GM18519 (cell line): Measurements from ENCODE around the gene GBX1.

Source experiments
- ATAC-seq: cut with Tn5 transposase; IDR thresholded peaks from one replicate; pipeline ENCODE4 v1.9.1; 2021; ENCODE audit warnings: mild to moderate bottlenecking, moderate library complexity; ENCODE audit not compliant: unreplicated experiment, low FRiP score

Gene GBX1

DNA sequence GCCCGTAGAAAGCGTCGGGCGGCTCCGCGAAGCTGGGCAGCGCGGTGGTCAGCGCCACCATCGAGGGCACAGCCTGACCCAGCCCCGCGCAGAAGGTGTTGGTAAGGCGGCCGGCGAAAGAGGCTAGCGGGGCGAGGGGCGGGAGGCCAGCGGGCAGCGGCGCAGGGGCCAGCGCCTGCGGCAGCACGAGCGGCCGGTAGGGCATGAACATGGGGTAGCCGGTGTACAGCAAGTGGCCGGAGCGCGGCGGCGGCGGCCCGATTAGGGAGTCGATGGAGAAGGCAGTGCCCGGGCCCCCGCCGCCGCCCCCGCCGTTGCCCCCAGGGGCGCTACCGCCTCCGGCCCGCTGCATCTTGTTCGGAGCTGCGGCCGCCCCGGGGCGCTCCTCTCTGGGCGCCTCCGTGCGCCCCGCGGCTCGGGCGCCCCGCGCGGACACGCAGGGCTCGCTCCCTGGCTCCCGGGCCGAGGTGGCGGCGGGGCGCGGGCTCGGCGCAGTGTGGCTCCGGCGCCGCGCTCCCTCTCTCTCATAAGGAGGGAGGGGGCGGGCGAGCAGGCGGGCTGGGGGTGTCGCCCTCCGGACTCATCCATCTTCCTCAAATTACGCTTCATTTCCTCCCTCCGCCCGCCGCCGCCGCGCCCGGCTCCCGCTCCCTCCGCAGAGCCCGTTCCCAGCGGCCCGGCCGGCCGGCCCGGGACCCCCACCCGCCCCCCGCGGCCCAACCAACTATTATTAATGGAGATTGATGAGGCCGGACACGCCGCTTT, at the start of gene GBX1:
TSS of gene GBX1 (minus strand) at position 498 of the 765 bp plus-strand sequence. CDS start at position 352, 146 bp downstream.
- ATAC-seq, result no peak

DNA sequence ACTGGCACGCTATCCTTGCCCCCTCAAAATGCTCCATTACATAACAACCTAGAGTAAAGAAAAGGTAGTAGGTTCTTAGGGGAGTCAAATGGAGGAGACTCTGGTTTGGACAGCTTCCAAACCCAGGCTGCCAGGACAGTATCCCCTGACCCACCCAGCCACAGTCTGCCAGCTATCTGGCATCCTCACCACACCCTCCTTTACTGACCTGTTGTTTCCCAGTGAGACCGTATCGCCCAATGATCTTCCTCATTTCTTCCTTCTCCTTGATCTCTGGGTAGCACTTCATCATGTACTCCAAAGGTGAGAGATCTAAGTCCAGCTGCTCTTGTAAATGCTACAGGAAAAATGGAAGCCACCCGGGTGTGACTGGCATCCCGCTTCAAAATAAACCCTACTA, 47.9 kb upstream of the GBX1 start:
- no peak for ATAC-seq

DNA sequence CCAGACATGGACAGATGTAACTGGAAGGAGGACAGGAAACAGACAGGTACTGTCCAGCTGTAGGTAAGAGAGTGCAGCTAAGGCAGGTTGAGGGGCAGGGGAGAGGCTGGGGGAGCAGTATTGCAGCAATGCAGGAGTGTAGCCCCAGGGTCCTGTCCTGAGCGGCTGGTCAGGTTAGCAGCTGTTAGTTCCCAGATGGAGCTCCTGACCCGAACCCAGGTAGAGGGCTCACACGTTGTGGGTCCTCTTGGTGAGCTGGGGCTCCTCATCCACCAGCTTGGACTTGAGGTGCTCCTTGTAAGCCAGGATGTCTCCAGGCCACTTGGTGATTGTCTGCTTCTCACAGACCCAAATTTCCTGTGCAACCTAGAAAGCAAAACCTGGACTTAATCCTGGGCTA, 46.3 kb upstream of the GBX1 start:
- ATAC-seq, result no peak

GRCh38 chr7:151212626-151213025, 45.1 kb upstream of the GBX1 start:
- ATAC-seq, result no peak

DNA sequence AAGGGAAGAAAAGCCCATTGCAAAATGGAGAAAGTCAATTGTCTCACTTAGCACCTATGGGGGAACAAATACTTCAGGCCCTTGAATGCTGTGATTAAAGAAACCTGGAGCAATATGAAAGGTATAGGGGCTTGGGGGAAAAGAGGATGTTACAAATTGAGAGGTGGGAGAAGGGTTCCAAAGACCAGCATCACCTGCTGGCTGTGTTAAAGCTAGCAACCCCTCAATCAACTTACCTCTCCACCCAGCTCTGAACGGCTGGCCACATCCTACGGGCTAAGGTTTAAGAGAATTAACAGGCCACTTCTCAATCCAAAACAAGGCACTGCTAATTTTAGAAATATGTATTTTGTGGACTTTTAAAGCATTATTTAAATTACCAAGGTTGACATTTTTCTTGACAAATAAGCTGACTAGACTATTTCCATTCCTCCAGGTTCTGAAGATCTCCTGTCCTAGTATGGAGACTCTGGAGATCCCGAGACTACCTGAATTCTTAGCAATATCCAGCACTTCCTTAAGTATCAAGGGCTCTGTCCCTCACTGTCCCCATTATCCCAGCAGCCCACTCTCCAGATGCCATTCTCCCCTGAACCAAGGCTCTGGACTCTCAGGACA, 43.8 kb upstream of the GBX1 start:
- ATAC-seq, result no peak

- no peak for ATAC-seq
Observed at GRCh38 chr7:151210087-151210854, 42.8 kb upstream of the GBX1 start, which contains the start of gene H2BK1. TSS of gene H2BK1 (minus strand) at chr7:151210488. CDS start at chr7:151210318, 170 bp downstream.

DNA sequence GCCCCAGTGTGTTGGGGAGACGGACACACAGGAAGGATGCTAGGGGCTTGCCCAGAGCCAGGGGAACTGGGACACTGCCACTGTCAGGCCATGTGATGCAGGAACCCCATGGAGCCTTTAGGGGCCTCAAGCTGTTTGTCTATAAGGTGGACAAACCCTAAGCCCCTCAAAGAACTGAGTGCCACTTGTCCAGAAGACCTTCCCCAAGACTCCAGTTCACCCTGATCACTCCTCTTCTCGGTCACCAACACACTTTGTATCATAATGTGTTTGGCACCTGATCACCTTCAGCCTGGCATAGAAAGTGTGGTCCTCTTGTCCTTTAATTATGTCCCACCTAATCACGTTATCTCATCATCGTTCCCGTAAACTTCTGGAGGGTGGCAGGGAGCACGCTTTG, 42.1 kb upstream of the GBX1 start:
- ATAC-seq, result no peak

GRCh38 chr7:151208253-151208862, 40.9 kb upstream of the GBX1 start:
- no peak for ATAC-seq

DNA sequence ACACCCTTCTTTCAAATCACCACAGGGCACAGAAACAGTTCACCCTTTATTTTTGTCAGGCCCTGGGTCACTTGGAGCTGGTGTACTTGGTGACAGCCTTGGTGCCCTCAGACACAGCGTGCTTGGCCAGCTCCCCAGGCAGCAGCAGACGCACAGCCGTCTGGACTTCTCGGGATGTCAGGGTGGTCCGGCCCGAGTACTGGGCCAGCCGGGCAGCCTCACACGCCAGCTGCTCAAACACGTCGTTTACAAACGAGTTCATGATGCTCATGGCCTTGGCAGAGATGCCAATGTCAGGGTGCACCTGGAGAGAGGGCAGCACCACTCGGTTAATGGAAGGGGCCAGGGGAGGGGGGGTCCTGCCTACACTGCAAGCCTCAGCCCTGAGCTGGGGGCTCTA, 40.3 kb upstream of the GBX1 start:
- ATAC-seq, result no peak

DNA sequence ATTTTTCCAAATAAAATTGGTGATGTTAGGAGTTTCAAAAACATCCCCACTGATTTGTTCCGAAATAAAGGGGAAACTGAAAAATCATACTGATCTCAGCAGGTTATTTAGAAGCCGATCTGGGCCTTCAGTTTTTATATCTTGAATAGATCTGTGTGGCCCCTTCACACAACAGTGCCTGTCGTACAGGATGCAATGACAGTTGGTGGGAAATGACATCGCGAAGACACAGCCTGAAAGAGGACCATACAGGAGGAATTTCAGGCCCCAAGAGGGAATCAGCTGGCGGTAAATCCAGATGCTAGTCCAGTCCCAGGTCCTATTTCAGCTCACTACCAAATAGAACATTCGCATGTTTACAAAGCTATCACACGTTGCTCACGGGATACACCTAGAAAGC, 39.8 kb upstream of the GBX1 start:
- no peak for ATAC-seq

- no peak for ATAC-seq
Observed at GRCh38 chr7:151206914-151207313, 39.4 kb upstream of the GBX1 start.

DNA sequence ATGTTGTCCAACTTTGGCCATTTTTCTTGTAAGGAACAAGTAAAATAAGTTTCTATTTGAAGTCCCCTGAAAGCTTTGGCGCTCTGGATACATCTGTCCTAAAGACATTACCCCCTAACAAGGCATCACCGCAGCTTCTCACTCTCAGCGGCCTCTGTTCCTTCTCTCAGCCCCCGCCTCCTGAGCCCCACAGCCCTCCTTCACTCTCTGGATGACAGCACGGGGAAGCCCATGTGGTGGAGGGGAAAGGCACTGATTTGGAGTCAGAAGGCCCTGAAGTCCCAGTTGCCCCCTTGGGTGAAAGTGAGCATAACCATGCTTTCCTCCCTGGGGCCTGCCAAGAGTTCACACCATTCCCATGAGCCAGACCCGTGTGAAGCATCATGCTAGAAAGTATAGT, 38.2 kb upstream of the GBX1 start:
- ATAC-seq, result no peak

DNA sequence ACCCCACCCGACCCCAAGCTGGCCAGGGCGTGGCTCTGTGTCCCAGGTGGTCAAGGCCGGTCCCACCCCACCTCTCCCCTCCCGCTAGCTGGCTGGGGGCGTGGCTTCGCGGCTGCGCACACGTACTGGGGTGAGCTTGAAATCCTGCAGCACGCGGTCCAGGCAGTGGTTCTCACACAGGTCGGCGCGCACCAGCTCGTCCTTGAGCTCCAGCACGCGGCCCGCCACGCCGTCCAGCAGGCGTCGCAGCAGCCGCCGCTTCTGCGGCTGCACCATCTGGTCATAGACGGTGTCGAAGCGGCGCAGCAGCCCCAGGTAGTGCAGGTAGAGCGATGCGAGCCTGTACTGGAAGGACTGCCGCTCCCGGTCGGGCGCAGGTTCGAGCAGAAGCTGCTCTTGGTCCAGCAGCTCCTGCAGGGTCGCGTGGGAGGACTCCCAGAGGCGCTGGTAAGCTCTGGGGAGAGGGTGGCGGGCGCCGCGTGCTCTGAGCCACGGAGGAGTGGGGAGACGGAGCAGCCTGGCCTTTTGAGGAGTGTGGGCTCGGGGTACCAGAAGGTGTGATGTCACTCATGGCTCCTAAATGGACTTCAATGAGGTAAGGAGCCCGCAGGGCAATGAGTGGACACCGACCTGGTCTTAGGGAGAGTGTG, 37.0 kb upstream of the GBX1 start:
- no peak for ATAC-seq

GRCh38 chr7:151202836-151203235, 35.3 kb upstream of the GBX1 start:
- no peak for ATAC-seq

DNA sequence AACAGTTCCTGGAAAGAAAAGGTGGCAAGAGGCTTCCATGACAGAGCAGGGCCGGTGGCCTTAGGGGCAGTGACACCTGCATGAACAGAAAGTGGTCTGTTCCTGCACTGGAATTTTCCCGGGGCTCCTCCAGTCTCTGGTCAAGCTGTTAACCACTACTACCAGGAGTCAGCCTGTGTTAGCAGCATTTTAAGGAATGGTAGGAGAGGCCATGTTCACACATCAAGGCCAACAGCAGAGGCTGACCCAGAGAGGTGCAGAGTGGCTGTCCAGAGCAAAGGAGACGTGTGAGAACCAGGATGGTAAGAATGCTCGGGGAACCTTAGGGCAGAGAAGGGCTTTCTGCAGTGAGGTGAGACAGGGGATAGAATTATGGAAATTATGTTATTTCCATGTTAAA, 34.3 kb upstream of the GBX1 start:
- ATAC-seq, result no peak

DNA sequence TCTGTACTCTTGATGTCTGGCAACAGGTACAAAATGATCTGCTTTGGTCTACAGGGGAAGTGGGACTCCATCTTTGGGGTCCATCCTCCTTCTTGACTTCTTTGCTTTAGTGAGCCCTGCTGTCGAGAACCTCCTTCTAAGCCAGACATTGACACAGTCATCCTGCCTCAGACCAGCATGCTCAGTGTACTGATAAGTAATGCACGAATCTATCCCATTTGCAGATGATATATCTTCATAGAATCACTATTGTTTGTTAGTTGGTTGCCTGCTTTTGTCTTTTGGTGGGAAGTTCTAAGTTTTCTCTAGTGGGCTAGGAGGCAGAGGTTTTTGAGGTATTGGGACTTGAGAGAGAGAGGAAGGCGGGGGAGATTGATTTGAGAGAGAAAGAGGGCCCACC, 33.9 kb upstream of the GBX1 start:
- ATAC-seq, result no peak

GRCh38 chr7:151198945-151199848, 31.7 kb upstream of the GBX1 start:
- ATAC-seq, result no peak

- no peak for ATAC-seq
Observed at GRCh38 chr7:151197932-151198331, 30.4 kb upstream of the GBX1 start.

DNA sequence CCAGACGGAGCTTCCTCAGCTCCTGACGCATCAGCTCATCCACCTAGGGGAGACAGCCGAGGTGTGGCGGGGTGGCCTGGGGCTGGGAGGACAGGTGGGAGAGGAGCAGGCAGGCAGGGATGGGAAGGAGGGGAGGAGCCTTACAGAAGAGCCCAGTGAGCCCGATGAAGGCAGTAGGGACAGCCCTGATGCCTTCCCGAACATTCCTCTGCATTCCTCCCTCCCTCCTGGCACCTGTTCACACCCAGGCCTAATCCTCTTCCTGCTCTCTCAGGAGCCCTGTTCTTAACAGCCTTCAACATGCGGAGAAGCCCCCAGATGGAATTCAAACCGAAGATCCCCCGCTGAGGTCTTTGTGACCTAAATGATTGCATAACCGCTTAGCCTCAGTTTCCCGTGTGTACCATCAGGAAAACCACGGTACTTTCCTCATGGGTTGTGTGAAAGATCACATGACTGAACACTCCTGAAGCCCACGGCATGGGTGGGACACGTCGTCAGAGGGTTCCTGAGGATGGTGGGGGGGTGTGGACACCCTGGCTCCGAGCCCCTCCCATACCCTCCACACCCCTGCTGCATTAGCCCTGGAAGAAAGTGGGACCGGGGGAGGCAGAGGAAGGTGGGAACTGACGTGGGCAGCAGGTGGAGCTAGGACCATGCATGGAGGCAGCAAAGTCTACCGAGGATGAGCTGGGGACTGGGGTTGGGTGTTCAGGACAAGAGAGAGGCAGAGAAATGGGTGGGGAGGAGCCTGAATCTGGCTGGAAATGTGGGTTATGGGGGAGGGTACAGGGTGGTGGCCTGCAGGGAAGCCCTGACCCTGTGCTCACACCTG, 28.3 kb upstream of the GBX1 start:
- no peak for ATAC-seq
